HCT116 (cell line): Measurements from ENCODE around the gene MISP3. TPM values are rescaled to one million over a fixed set of nuclear protein-coding genes. Genes with fewer than 3 reads are reported as not detected.
A peak's percentile ranks its signal among the peaks of the same experiment; 100 is the strongest.

ENCODE experiments used
- ATAC-seq: fragments of 200-7000 bp; cut with Tn5 transposase; 2 replicates; pipeline ENCODE4 v1.9.1; 2020; ENCODE audit warnings: mild to moderate bottlenecking, moderate library complexity
- BruUV-seq: library from RNA; stranded (reverse); fragments of 400-500 nt; replicated peaks from 2 replicates; lab custom pipeline; 2021; lab: Mats Ljungman, UMichigan
- CTCF ChIA-PET: fragments of 300-600 bp; sonication (Branson Sonifier 250); formaldehyde crosslinking; loops from one replicate; lab custom pipeline; 2021; ENCODE audit warnings: antibody characterized with exemption; lab: Charles Lee
- POLR2A ChIA-PET: fragments of 300-600, 350-600 bp; sonication (Branson Sonifier 250); formaldehyde crosslinking; loops from one replicate; lab custom pipeline; 2021; ENCODE audit warnings: antibody characterized with exemption; lab: Charles Lee
- RAD21 ChIA-PET, 2 experiments: fragments of 300-600 bp; sonication (Branson Sonifier 250); formaldehyde crosslinking; loops; one replicate each; lab custom pipeline; 2023; ENCODE audit warnings: low total read pairs in 2 of 2; ENCODE audit not compliant: uncharacterized antibody in 2 of 2, unreplicated experiment in 2 of 2, low non-redundant PET in 1 of 2; lab: Charles Lee
- DNase-seq: peaks from one replicate; pipeline ENCODE4 v3.0.0-alpha.2; 2010; ENCODE audit warnings: low read depth, low spot score
- H2AFZ ChIP-seq: fragments of 200-600 bp; shearing (Covaris generic), sonication (generic); 2 replicates; pipeline ENCODE4 v1.6.1; 2017; ENCODE audit warnings: low read depth, mixed run types, mixed read lengths, antibody characterized with exemption, low read length; ENCODE audit not compliant: poor library complexity, severe bottlenecking
- H3K27ac ChIP-seq: 2 replicates; pipeline ENCODE4 v1.5.1; 2012; ENCODE audit warnings: low read depth, low read length
- H3K27me3 ChIP-seq: fragments of 200-600 bp; sonication (generic); 2 replicates; pipeline ENCODE4 v1.6.1; 2016; ENCODE audit warnings: mixed run types, low read length, mixed read lengths; ENCODE audit not compliant: insufficient read depth
- H3K36me3 ChIP-seq, 2 experiments: fragments of 200-500 bp in 1 of 2; fragments of 200-600 bp in 1 of 2; sonication (Bioruptor generic) in 1 of 2; sonication (generic) in 1 of 2; 2 replicates each; pipeline versions ENCODE4 v1.5.1 to v1.6.1; 2014 to 2016; ENCODE audit warnings: low read length in 2 of 2, inconsistent platforms in 1 of 2, mixed read lengths in 1 of 2, mixed run types in 1 of 2; ENCODE audit not compliant: insufficient read depth in 2 of 2, control insufficient read depth in 1 of 2
- H3K4me1 ChIP-seq, 2 experiments: fragments of 200-600 bp in 1 of 2; sonication (generic) in 1 of 2; 2 replicates each; pipeline versions ENCODE4 v1.5.1 to v1.6.1; 2012 to 2017; ENCODE audit warnings: low read length in 2 of 2, inconsistent platforms in 1 of 2, mild to moderate bottlenecking in 1 of 2, mixed read lengths in 1 of 2, mixed run types in 1 of 2, moderate library complexity in 1 of 2; ENCODE audit not compliant: insufficient read depth in 2 of 2, control insufficient read depth in 1 of 2
- H3K4me2 ChIP-seq: fragments of 200-600 bp; sonication (generic); 2 replicates; pipeline ENCODE4 v1.6.1; 2017; ENCODE audit warnings: mixed run types, low read length, mixed read lengths
- H3K4me3 ChIP-seq, 2 experiments: fragments of 200-600 bp in 1 of 2; sonication (generic) in 1 of 2; replicated peaks in 1 of 2; 2 replicates each; pipeline ENCODE4 v1.5.1; 2011 to 2016; ENCODE audit warnings: low read length in 2 of 2, control low read depth in 1 of 2, low read depth in 1 of 2, mild to moderate bottlenecking in 1 of 2, mixed read lengths in 1 of 2, mixed run types in 1 of 2
- H3K79me2 ChIP-seq: fragments of 200-600 bp; sonication (generic); 2 replicates; pipeline ENCODE4 v1.6.1; 2017; ENCODE audit warnings: mild to moderate bottlenecking, mixed run types, low read length, moderate library complexity, mixed read lengths; ENCODE audit not compliant: insufficient read depth
- H3K9ac ChIP-seq: fragments of 200-600 bp; sonication (generic); 2 replicates; pipeline ENCODE4 v1.6.1; 2016; ENCODE audit warnings: low read length, mixed read lengths
- H3K9me2 ChIP-seq: fragments of 200-600 bp; sonication (generic), shearing (Covaris generic); 2 replicates; pipeline ENCODE4 v1.6.1; 2017; ENCODE audit warnings: mixed run types, mild to moderate bottlenecking, moderate library complexity; ENCODE audit not compliant: insufficient read depth
- H3K9me3 ChIP-seq, 2 experiments: fragments of 200-500 bp in 1 of 2; fragments of 200-600 bp in 1 of 2; sonication (Bioruptor generic) in 1 of 2; sonication (generic) in 1 of 2; 2 replicates each; pipeline ENCODE4 v1.6.1; 2014 to 2017; ENCODE audit warnings: low read length in 2 of 2, mixed read lengths in 2 of 2, inconsistent platforms in 1 of 2, low read depth in 1 of 2, mild to moderate bottlenecking in 1 of 2, mixed run types in 1 of 2, moderate library complexity in 1 of 2; ENCODE audit not compliant: control insufficient read depth in 1 of 2, insufficient read depth in 1 of 2
- H4K20me1 ChIP-seq: fragments of 200-600 bp; sonication (generic), shearing (Covaris generic); 2 replicates; pipeline ENCODE4 v1.6.1; 2017; ENCODE audit warnings: mixed run types, mild to moderate bottlenecking, moderate library complexity; ENCODE audit not compliant: insufficient read depth
- RAD21 ChIP-seq: IDR thresholded peaks from 2 replicates; pipeline ENCODE4 v1.6.1; 2012; ENCODE audit warnings: low read depth, mild to moderate bottlenecking
- ZFX ChIP-seq: fragments of 450-650 bp; IDR thresholded peaks from 2 replicates; pipeline ENCODE4 v1.6.1; 2017
- intact Hi-C: fragments of 100-400 bp; cut with micrococcal nuclease; formaldehyde crosslinking; loops from 2 replicates; pipeline ENCODE4 v1.10.0; 2022
- total RNA-seq: library from RNA; stranded (reverse); gene quantifications from one replicate; pipeline ENCODE4 v1.2.1, GENCODE V29; 2021; ENCODE audit not compliant: unreplicated experiment
- TF ChIP-seq, protein P1 (sequence below): IDR thresholded peaks from 2 replicates; pipeline ENCODE4 v1.6.1; 2012; ENCODE audit warnings: low read depth
- TF ChIP-seq, protein P2 (sequence below): IDR thresholded peaks from 2 replicates; pipeline ENCODE4 v1.6.1; 2012
- TF ChIP-seq, protein P3 (sequence below), 3 experiments: fragments of 200-600 bp in 1 of 3; sonication (generic) in 1 of 3; IDR thresholded peaks in 2 of 3; conservative IDR thresholded peaks in 1 of 3; 2 replicates each; pipeline ENCODE4 v1.5.1; 2012 to 2017; ENCODE audit warnings: low read depth in 2 of 3, low read length in 2 of 3, antibody characterized with exemption in 1 of 3, borderline replicate concordance in 1 of 3, control low read depth in 1 of 3, mild to moderate bottlenecking in 1 of 3, mixed read lengths in 1 of 3, mixed run types in 1 of 3, moderate library complexity in 1 of 3; ENCODE audit not compliant: insufficient read depth in 1 of 3

Gene MISP3
- total RNA-seq, 1 experiment from 2014 or later, result 5.2 TPM

DNA sequence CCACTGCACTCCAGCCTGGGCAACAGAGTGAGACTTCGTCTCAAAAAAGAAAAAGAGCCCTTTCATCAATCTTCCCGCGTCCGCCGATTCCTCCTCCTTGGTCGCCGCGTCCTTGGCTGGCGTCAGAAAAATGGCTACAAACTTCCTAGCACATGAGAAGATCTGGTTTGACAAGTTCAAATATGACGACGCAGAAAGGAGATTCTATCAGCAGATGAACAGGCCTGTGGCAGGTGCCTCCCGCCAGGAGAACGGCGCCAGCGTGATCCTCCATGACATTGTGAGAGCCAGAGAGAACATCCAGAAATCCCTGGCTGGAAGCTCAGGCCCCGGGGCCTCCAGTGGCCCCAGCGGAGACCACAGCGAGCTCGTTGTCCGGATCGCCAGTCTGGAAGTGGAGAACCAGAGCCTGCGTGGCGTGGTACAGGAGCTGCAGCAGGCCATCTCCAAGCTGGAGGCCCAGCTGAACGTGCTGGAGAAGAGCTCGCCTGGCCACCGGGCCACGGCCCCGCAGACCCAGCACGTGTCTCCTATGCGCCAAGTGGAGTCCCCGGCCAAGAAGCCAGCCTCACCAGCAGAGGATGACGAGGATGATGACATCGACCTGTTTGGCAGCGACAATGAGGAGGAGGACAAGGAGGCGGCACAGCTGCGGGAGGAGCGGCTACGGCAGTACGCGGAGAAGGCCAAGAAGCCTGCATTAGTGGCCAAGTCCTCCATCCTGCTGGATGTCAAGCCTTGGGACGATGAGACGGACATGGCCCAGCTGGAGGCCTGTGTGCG is 2.1 kb upstream of the MISP3 start (continued):
- TF ChIP-seq, protein P1, sequence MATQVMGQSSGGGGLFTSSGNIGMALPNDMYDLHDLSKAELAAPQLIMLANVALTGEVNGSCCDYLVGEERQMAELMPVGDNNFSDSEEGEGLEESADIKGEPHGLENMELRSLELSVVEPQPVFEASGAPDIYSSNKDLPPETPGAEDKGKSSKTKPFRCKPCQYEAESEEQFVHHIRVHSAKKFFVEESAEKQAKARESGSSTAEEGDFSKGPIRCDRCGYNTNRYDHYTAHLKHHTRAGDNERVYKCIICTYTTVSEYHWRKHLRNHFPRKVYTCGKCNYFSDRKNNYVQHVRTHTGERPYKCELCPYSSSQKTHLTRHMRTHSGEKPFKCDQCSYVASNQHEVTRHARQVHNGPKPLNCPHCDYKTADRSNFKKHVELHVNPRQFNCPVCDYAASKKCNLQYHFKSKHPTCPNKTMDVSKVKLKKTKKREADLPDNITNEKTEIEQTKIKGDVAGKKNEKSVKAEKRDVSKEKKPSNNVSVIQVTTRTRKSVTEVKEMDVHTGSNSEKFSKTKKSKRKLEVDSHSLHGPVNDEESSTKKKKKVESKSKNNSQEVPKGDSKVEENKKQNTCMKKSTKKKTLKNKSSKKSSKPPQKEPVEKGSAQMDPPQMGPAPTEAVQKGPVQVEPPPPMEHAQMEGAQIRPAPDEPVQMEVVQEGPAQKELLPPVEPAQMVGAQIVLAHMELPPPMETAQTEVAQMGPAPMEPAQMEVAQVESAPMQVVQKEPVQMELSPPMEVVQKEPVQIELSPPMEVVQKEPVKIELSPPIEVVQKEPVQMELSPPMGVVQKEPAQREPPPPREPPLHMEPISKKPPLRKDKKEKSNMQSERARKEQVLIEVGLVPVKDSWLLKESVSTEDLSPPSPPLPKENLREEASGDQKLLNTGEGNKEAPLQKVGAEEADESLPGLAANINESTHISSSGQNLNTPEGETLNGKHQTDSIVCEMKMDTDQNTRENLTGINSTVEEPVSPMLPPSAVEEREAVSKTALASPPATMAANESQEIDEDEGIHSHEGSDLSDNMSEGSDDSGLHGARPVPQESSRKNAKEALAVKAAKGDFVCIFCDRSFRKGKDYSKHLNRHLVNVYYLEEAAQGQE, result no peak
- TF ChIP-seq, all 23 proteins: peak for 0

DNA sequence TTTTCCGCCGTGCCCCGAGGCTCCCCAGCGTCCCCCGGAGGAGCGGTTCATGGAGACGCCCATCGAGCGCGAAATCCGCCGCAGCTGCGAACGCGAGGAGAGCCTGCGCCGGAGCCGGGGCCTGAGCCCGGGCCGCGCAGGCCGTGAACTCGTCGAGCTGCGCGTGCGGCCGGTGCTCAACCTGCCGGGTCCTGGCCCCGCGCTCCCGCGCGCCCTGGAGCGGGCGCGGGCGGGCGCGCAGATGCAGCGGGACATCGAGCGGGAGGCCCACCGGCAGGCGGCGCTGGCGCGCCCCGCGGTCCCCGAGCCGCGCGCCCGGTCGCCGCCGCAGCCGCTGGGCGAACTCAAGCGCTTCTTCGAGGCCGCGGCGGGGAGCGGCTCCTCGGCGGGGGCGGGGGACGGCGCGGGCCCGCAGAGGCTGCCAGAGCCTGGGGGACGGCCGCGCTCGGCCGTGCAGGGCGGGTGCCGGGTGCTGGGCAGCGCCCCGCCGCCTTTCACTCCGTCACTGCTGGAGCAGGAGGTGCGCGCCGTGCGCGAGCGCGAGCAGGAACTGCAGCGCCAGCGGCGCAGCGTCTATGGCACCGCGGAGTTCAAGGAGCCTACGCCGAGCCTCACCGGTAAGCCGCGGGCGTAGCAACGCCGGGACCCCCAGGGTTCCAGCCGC is 807 bp downstream of the MISP3 start:
- no peaks in the 10 kb centered on the region for H4K20me1 ChIP-seq
- H3K4me2 ChIP-seq, result peak overlapping the region; percentile 99
- no peaks in the 10 kb centered on the region for H3K79me2 ChIP-seq
- peak overlapping the region; percentile 7 for H2AFZ ChIP-seq
- ATAC-seq, result peak; percentile 64
- H3K4me3 ChIP-seq, result peak overlapping the region; percentile 66 to 72
- no TSS peak for BruUV-seq
- H3K27me3 ChIP-seq, result no peaks in the 10 kb centered on the region
- ChIA-PET RAD21 (no interaction called here), CTCF (interaction anchor here (0.7 to 6.6 kb wide), 9 partner anchors 14 to 201 kb away, joined by 3 to 83 read pairs (median 5); partner anchors contain the start of genes ASF1B and PALM3), POLR2A (no interaction called here)
- intact Hi-C loops, result loop anchor here (1.0 to 10.0 kb wide), 3 partner anchors 39 to 289 kb away; partner anchors contain the start of genes BRME1 and CC2D1A
- H3K4me1 ChIP-seq, result peaks cover 17 to 41% of the 10 kb centered on the region in 2 experiments
- no peaks in the 10 kb centered on the region for H3K36me3 ChIP-seq
- H3K27ac ChIP-seq, result peak overlapping the region; percentile 80
- no peaks in the 10 kb centered on the region for H3K9me2 ChIP-seq
- TF ChIP-seq, protein P2, sequence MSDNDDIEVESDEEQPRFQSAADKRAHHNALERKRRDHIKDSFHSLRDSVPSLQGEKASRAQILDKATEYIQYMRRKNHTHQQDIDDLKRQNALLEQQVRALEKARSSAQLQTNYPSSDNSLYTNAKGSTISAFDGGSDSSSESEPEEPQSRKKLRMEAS, result peak; percentile 38; the same call in 1 of the 2 replicates
- TF ChIP-seq, protein P3, sequence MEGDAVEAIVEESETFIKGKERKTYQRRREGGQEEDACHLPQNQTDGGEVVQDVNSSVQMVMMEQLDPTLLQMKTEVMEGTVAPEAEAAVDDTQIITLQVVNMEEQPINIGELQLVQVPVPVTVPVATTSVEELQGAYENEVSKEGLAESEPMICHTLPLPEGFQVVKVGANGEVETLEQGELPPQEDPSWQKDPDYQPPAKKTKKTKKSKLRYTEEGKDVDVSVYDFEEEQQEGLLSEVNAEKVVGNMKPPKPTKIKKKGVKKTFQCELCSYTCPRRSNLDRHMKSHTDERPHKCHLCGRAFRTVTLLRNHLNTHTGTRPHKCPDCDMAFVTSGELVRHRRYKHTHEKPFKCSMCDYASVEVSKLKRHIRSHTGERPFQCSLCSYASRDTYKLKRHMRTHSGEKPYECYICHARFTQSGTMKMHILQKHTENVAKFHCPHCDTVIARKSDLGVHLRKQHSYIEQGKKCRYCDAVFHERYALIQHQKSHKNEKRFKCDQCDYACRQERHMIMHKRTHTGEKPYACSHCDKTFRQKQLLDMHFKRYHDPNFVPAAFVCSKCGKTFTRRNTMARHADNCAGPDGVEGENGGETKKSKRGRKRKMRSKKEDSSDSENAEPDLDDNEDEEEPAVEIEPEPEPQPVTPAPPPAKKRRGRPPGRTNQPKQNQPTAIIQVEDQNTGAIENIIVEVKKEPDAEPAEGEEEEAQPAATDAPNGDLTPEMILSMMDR (IDR thresholded peaks at IDR 0.05 in 2 of 3, conservative IDR thresholded peaks at IDR 0.05 in 1 of 3; ENCODE audit: borderline replicate concordance in 1 of 3, insufficient read depth in 1 of 3, low read depth in 2 of 3, low read length in 2 of 3), result peak in 2 of 3 experiments; percentile 19 to 22; a peak in 2 of 6 replicates
- TF ChIP-seq ZFX (peak; percentile 64), RAD21 (no peak)
- H3K9me3 ChIP-seq, result no peaks in the 10 kb centered on the region; a peak in 1 of 4 replicates
- H3K9ac ChIP-seq, result peak overlapping the region; percentile 63
- DNase-seq, result no peak
